NCI-H510A (cell line): Measurements from ENCODE around the gene ANKMY1.

Experiments
- DNase-seq: peaks from one replicate; lab custom pipeline; 2025; lab: John Stamatoyannopoulos, UW

ANKMY1 gene

DNA sequence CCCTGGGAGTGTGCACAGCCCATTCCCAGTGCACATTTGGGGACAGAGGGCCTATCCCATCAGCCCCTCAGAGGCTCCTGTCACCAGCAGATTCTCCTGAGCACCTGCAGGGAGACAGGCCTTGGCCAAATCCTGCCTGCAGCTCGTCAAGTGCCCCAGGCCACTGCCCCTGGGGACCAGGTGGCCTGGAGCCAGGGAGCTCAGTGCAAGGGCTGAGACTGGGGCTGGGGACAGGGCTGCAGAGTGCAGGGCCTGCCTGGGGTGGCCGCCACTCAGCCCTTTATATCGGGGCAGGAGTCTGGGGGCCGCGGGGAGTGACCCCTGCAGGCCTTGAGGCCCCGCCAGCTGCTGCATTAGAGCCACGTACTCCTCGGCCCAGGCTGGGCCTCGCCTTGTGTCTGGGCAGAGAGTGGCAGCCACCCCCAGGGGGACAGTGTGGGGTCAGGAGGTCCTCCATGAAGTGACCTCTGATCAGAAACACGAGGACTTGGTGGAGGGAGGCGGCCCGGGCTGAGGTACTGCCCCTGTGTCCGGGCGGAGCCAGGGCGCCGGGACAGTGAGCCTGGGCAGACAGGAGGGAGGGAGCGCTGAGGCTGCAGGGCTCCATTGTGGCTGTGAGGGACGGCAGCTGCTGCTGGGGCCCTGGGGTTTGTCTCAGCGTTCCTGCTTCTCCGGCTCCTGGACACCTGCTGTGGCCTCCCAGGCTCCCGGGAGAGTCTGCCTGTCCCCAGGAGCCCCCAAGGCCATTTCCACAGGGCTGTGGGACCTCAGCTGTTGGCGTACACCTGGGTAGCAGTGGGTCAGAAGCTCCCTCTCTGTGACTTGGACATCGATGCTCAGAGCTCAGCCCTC lies 98.2 kb downstream of the ANKMY1 start:
- DNase-seq: no peak

DNA sequence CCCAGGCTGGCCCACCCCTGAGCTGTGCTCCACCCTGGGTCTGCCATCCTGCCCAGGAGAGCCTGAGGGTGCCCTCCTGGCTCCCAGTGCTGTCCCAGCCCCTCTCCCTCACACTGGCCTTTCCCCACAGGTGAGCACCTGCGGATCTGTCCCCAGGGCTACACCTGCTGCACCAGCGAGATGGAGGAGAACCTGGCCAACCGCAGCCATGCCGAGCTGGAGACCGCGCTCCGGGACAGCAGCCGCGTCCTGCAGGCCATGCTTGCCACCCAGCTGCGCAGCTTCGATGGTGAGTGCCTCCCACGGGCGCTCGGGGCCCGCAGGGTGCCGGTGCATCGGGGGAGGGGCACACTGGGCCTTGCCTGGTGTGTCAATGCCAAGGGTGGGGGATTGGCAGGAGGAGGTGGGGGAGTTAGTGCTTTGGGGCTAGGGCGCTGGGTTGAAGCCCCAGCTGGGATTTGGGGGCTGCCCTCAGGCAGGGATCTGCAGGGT lies 98.8 kb downstream of the ANKMY1 start:
- no peak for DNase-seq

DNA sequence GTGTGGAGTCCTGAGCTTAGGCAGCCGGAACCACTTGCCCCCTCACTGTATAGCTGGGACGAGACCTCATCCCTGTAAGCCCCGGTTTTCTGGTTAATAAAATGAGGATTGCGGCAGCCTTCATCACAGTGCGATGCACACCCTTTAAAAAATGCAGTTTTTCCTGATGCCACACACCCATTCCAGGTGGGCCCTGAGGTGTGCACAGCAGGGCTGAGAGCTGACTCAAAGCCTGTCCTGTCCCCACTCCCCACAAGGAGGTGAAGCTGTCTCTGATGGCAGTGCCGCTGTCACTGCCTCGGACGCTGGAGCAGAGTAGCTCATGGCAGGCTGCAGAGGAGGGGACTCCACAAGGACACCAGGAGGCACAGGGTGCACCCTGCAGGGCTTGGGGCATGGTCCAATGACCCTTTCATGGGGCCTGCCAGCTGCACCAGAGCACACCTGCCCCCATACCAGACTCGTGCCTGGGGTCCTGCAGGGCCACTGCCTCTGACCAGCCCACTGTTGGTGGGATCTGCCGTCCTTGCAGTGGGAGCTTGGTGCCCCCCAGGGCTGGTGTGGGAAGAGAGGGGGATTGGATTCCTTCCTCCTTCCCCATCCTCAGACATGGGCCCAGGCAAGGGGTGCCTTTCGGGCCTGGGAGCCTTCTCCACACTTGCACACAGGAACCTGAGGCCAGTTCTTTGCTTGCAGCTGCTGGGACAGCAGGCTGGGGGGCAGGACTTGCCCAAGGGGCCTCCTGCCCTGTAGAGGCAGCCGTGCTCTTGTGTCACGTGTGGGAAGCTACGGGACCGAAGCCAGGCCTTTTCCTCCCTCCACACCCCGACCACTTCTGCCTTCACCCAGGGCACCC lies 99.5 kb downstream of the ANKMY1 start:
- DNase-seq: no peak

DNA sequence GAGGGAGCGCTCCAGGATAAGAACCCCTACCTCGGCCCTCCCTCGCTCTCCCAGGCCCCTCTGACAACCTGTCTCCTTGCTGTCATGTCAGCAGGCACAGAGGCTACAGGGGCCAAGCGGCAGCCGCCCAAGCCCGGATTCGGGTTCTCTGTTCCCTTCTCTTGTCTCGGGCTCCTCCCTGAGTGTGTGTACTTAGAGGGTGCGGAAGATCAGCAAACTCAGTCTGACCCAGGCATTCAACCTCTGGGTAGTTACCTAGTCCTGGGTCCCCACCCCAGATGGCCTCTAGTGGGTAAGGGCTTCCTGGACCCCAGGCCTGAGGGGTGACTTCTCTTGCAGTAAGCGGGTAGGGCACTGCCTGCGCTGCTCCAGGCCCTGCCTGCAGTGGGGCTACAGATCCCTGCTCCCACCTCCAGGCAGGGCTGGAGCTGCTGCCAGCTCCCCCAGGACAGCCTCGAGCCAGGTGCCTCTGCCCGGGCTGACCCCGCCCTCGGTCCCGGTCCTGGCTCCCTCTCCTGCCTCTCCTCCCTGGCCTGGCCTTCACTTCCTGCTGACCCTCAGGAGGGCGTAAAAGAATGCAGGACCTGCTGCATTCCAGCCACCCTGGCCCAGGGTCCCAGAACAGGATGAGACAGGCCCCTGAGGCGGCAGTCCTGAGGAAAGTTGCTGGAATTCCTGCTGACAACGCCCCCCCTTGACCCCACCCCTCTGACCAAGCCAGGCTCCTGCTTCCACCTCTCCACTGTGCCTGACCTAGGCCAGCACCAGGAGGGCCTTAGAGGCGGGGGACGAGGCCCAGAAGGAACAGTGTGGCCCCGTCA lies 100.4 kb downstream of the ANKMY1 start:
- DNase-seq: no peak

DNA sequence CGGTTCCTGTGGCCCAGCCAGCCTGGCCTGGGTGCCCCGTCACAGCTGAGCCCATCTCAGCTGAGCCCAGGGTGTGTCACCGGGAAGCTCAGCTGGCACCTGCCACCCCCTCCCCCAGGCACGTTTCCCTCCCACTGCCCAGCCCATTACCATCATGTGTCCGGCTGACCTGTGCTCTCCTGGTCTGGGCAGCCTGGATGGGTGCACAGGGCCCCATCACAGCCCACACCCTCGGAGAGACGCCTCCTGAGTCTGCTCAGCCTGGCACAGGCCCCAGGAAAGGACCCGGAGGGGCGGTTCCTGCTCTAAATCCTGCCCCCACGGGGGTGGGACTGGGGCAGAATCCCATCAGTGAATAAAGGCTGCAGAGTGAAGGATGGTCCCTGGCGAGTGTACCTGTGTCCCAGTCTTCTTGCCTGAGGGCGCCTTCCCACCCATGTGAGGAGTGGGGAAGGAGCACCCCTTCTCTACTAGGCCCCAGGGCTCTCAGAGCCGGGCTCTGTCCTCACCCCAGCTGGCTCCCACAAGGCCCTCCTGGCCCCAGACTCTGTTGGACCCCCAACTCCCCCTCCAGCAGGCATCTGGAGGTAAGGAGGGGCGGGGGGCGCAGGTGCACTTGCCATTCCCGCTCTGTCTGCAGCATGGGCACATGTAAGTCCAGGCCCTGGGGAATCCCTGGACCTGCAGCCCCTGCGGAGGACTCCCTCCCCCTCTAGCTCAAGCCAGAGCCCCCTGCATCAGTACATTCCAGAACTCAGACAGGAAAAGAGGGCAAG lies 101.2 kb downstream of the ANKMY1 start:
- no peak for DNase-seq

DNA sequence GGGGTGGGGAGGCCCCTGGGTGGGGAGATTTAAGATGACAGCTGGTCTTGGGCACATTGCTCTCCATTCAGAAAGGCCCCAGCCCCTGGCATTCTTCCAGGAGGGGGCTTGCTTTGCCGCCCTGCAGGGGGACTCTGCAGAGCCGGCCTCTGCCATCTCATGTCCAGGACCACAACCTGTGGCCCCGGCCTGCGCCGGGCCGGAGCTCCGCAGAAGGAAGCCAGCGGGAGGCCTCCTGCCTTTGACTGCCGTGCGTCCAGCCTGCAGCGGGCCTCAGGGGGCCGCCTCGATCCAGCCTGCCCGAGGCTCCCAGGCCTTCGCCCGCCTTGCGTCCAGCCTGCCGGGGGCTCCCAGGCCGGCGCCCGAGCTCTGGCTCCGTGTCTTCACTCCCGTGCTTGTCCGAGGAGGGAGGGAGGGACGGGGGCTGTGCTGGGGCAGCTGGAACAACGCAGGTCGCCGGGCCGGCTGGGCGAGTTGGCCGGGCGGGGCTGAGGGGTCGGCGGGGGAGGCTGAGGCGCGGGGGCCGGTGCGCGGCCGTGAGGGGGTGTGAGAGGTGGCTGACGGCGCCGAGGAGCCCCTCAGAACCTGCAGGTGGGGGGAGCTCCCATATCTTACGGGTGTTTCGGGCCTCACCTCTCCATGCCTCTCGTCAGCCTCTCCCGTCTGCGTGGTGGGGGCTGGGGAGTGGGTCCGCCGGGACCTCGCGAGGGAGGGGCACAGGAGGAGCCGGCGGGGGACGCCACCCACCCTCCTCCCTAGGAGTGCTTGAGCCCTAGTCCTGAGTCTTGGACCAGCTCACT lies 101.9 kb downstream of the ANKMY1 start:
- DNase-seq: no peak

DNA sequence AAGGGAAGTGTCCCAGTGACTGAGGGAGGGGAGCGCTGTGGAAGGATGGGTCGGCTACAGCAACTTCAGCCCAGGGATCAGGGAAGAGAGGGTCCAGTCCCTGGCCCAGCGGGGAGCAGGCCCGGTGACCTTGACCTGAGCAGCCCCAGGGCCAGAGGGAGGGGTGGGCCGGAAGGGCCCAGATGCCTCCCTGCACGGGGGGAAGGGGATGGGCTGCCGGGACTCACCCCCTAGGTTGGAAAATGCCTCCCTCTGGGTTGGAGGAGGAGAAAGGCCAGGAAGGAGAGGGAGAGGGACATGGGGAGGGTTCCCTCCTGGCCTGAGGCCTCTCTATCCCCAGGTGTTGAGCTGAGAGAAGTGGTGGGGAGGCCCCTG lies 102.5 kb downstream of the ANKMY1 start:
- DNase-seq: no peak

DNA sequence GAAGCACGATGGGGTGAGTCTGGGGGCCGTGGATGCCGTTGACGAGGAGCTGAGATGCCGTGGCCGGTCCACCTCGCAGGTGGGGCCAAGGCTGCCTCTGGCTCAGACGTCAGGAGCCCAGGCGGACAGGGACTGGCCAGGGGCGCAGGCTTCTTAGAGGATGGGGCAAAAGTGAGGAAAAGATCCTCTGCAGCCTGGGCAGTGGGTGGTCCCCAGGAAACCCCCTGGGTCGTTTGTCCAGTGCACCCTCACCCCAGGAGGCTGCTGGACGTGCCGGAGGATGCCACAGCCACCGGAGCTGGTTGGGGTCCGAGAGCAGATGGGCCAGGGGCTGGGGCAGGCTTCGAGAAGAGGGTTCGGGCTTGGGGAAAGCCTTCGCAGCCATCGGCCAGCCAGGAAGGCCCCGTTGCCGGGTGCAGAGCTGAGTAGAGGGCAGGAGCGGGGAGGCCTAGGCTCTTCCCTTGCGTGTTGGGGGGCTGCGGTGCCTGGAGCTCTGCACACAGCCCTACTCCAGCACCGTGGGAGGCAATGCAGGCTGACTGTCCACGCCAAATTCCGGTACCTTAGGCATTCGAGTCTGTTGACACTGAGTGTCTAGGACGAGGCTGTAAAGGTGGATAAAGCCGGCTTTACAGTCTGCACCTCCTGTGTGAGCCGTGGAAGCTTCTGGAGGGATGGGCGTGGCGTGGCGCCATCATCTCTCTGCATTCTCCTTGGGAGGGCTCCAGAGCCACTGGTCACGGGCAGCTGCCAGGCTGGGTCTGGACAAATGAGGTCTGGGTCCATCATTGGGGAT lies 103.5 kb downstream of the ANKMY1 start:
- DNase-seq: no peak

DNA sequence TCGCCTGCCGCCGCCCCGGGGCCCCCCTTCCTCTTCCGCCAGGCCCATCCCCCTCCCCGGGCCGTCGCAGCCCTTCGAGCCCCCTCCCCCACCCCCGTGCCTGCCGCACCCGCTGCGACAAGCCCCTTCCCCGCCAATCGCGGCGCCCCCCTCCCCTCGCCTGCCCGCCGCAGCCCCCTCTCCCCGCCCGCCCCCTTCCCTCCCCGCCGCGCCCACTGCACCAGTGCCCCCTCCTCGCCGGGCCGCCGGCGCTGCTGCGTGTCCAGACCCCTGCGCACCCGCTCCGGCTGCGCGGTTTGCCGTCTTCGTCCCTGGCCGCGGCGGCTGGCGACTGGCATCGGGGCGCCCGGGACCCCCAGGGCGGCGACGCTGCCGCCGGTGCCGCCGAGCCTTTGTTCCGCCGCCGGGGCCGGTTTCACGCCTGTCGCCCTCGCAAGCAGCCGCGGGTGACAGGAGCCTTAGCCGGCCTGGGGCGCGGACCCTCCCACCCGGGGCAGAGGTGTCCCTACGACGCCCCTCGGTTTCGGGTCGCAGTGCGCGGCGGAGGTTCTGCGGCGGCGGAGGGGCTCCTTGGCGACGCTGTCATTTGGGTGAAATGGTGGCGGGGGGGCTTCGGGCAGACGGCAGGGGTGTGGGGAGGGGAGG lies 104.2 kb downstream of the ANKMY1 start:
- no peak for DNase-seq

DNA sequence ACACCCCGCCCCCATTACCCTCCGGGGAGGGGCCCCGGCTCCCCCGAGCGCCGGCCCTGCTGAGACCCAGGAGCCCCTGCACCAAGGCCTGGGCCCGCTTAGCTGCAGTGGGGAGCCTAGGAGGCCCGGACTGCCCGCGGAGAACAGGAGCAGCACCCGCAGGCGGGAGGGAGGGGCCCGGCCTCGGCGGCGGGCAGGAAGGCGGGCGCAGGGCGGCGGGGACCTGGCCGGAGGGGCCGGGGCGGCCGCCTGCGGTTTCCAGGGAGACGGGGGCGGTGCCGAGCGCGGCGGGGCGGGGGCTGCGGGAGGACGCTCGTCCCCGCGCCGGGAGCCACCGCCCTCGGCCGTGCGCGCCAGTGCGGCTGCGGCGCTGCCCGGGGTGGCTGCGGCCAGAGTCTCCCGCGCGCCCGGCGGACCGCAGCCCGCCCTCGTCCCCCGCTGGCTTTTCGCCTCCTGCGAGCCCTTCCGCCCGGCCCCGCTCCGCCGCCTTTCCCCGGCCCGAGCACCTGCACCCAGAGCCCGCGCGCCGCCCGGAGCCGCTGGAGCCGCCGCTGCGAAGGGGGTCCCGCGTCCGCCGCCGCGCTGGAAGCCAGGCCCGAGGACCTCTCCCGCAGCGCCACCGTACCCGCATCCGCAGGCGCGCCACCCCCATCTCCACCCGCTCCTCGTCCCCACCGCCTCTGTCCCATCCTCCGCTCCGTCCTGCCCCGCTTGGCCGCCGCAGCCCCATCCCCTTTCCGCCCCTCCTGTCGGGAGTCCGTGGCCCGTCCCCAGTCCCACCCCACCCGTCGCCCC lies 105.1 kb downstream of the ANKMY1 start:
- DNase-seq: peak; percentile 53

DNA sequence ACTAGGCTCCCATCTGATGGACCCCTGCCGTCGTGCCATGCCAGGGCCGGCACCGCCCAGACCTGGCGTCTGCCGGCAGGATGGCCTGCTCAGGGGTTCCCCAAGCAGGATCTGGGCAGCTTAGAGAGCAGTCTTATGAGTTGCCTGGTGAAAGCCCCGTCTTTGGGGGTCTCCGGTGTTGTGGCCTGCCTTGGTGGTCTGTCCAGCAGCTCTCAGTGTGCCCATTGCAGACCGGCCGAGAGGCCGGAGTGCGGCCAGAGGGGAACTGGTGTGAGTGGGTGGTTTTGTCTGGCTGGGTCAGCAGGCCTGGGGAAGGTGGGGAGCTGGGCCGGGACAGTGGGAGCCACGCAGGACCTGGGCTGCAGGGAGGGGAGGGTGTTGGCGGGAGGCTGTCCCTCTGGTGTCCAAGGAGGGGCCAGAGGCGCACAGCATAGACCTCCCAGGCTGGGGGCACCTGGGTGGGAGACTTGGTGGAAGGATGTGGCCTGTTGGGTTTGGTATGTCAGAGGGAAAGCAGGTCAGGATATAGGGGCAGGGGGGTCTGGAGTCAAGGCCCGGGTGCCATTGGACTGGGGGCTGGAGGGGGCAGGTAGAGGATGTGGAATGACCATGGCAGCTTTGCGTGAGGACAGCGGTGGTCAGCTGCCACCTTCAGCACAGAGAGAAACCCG lies 105.9 kb downstream of the ANKMY1 start:
- no peak for DNase-seq

DNA sequence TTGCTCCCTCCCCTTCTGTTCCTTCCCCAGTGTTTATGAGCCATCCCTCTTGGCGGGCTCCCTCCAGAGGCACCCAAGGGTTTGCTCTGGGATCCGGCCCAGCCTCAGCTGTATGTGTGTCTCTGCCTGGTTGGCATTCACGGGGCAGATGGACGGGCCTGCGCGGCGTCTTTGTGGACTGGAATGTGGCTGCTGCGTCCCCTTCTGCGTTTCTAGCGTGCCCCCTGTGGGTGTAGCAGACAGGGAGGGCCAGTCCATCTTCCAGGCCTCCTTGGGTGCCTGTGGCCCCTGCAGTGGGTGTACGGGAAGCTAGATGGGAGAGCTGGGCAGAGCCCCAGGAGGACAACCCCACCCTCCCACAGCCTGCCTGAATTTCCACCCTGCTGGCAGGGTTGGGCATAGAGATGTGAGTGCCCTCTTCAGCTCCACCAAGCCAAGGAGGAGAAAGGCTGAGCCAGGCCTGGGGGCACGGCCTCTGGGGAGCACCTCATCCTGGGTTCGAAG lies 106.6 kb downstream of the ANKMY1 start:
- no peak for DNase-seq

DNA sequence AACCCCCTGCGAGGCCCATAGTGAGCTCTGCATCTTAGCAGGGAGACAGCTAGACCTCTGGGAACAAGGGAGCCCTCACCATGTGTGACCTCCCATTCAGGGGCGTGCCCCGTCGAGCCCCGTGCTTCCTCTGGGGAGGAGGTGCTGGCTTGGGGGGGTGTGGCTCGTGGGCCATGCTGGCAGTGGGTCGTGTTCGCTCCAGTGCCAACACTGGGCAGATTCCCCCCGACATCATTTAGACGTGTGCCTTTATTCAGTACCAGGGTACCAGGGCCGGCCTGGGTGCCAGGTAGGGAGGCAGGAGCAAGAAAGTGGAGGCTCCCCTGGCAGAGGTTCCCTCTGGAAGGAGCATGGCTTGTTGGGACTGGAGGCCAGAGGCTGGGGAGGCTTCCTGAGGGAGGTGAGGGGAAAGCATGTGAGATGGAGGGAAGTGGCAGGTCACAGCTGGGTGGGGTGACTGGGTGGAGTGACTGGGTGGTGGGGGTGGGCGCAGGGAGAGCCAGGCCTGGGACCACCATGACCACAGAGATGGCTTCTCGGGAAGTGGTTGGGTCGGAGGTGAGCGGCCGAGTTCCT lies 107.2 kb downstream of the ANKMY1 start:
- no peak for DNase-seq

DNA sequence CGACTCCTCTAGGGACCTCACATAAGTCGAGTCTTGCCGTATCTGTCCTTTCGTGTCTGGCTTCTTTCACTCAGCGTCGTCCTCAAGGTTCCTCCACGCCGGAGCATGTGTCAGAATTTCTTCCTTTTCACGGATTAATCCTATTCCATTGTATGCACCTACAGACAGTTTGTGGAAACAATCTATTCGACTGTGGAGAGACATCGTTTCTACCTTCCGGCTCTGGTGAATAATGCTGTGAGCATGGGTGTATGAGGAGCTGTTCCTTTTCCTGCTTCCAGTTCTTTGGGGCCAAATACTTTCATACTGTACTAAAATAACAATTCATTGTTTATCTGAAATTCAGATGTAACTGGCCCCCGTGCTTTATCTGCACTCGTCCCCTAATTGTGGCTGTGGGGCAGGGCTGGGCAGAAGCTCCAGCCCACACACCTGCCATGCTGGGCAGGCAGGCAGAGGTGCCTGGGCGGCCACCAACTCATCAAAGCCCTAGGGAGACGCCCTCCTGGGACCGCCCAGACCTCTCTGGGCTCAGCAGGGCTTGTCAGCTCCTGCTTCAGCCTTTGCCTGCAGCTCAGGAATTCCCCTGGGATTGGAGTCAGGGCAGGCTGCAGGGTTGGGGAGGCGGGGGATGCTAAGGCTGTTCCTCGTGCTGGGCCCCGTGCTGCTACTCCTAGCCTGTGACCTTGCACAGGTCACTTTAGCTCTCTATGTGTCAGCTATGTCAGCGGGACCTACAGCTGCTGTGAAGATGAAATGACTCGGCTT lies 107.8 kb downstream of the ANKMY1 start:
- DNase-seq: no peak

DNA sequence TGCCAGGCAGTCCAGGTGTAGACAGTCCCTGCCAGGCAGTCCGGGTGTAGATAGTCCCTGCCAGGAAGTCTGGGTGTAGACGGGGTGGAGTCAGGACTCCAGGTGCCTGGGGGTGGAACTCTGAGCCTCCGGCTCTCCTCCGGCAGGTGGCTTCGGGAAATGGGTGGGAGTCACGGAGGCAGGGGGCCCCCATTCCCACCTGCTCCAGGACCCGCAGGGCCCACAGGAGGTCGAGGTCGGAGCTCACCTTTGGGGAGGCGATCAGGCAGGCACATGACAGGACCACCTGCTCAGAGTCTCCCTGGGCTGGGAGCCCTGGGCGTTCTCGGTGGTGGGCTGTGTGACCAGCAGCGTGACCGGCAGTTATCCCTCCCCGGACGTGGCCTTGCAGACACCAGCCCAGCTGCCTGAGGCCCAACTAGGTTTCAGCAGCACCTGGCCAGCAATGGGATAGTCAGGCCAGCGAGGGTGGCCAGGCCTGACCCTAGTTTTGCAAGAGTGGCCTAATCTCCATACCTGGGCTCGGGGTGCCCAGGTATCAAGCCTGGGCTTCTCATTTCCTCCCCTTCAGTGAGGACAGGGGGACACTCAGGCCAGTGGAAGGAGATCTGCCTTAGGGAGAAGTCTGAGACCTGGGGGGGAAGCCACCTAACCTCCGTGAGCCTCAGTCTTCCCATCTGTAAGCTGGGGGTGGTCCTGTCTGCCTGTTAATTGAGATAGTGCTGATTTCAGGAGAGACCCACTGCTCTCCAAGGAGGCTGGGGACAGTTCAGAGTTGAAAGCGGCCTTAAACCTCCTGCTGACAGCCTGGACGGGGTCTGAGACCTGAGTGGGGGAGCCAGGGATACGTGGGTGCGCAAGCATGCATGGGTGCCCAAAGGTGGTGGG lies 109.2 kb downstream of the ANKMY1 start:
- no peak for DNase-seq
